Right atrium auricular region (tissue), 2 donors: ENCODE measurements around the gene PTCHD4. TPM values are rescaled to one million over a fixed set of nuclear protein-coding genes. Genes with fewer than 3 reads are reported as not detected.
"Not testable (repeated sequence)": the region's sequence is repeated elsewhere in the genome, so short reads cannot be mapped to it uniquely, and the experiment has no call there.

Experiments used
- DNase-seq: peaks from one replicate; pipeline ENCODE4 v3.0.0-alpha.2; 2019; ENCODE audit warnings: low spot score
- H3K27ac ChIP-seq, 2 donors: fragments of 200-600 bp; sonication (generic); 1 replicate in 1 of 2; 2 replicates in 1 of 2; pipeline ENCODE4 v1.5.1; 2016 to 2019
- H3K27me3 ChIP-seq, 2 donors: fragments of 200-600 bp; sonication (generic); one replicate each; pipeline versions ENCODE4 v1.5.1 to v1.6.0; 2017 to 2019
- H3K36me3 ChIP-seq: fragments of 200-600 bp; sonication (generic); one replicate; pipeline ENCODE4 v1.5.1; 2016
- H3K4me1 ChIP-seq, 2 donors: fragments of 200-600 bp; sonication (generic); one replicate each; pipeline versions ENCODE4 v1.5.1 to v1.6.0; 2017 to 2019
- H3K4me3 ChIP-seq, 2 donors: fragments of 200-600 bp; sonication (generic); 1 replicate in 1 of 2; 2 replicates in 1 of 2; pipeline ENCODE4 v1.5.1; 2017 to 2019; ENCODE audit warnings: mild to moderate bottlenecking in 1 of 2, moderate library complexity in 1 of 2
- H3K9me3 ChIP-seq, 2 donors: fragments of 200-600 bp; sonication (generic); one replicate each; pipeline ENCODE4 v1.5.1; 2019
- CTCF ChIP-seq, 2 donors: fragments of 200-600 bp; sonication (generic); IDR thresholded peaks; one replicate each; pipeline ENCODE4 v1.5.1; 2019; ENCODE audit warnings: antibody characterized with exemption in 2 of 2
- total RNA-seq, 2 donors: library from RNA; depleted of rRNA; stranded (reverse); fragments of >200 nt; gene quantifications; one replicate each; pipeline ENCODE4 v1.1.0, GENCODE V29; 2016

The PTCHD4 gene
- total RNA-seq, 2 donors from 2014 or later, result 0.51 to 1.0 TPM

- H3K4me1 ChIP-seq, result no peaks in the 10 kb centered on the region
- H3K27me3 ChIP-seq, result no peaks in the 10 kb centered on the region
- H3K27ac ChIP-seq, result no peak overlapping the region
- no peak for TF ChIP-seq CTCF (IDR thresholded peaks at IDR 0.05)
- no peak for DNase-seq
- no peaks in the 10 kb centered on the region for H3K9me3 ChIP-seq
- no peaks in the 10 kb centered on the region for H3K36me3 ChIP-seq
- H3K4me3 ChIP-seq, result no peak overlapping the region
Observed at GRCh38 chr6:48116699-48117645, 6.0 kb upstream of the PTCHD4 start.

DNA sequence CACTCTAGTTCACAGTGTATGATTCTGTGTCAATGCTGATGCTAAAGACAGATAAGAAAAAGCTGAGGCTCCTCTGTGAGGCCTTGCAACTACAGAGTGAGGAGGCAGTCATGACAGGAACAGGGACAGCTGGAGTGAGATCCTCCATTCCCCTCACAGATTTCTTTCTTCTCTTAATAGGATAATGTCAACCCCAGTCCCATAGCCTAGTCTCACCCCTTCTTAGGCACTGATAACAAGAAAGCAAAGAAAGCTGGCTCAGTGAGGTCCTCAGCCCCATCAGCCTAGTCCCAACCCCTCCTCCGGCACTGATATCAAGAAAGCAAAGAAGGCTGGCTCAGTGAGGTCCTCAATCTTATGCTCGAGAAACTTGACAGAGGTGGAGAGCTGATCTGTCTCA is 2.1 kb upstream of the PTCHD4 start:
- no peak for TF ChIP-seq CTCF (IDR thresholded peaks at IDR 0.05)
- Histone ChIP-seq H3K4me1 (no peaks in the 10 kb centered on the region), H3K27me3 (no peaks in the 10 kb centered on the region), H3K27ac (no peak overlapping the region), H3K4me3 (no peak overlapping the region), H3K36me3 (no peaks in the 10 kb centered on the region), H3K9me3 (no peaks in the 10 kb centered on the region)
- DNase-seq, result no peak

DNA sequence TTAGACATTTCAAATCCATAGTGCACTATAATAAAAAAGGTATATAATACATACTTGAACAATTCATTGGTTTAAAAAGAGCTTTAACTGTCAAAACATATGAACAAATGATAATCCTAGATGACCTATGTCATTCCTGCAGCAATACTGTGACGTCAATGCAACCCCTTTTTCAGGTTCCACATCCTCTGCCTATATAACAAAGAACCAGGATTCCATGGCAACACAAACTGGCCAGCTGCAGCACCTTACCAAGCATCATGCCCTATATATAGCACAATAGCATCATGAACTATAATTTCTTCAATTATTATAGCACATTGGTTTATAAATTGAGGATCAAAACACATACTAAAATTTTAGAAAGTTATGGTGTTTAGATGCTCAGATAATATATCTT is 578 bp upstream of the PTCHD4 start:
- no peaks in the 10 kb centered on the region for H3K27me3 ChIP-seq
- no peak overlapping the region for H3K4me3 ChIP-seq
- no peak for DNase-seq
- TF ChIP-seq CTCF (IDR thresholded peaks at IDR 0.05), result no peak
- H3K27ac ChIP-seq, result no peak overlapping the region
- H3K9me3 ChIP-seq, result no peaks in the 10 kb centered on the region
- no peaks in the 10 kb centered on the region for H3K4me1 ChIP-seq
- H3K36me3 ChIP-seq, result no peaks in the 10 kb centered on the region

- DNase-seq, result no peak
- peak overlapping the region in 1 of 2 donors; percentile 33 for H3K4me3 ChIP-seq
- no peak for TF ChIP-seq CTCF (IDR thresholded peaks at IDR 0.05)
- no peaks in the 10 kb centered on the region for H3K4me1 ChIP-seq
- H3K27me3 ChIP-seq, result no peaks in the 10 kb centered on the region
- H3K36me3 ChIP-seq, result no peaks in the 10 kb centered on the region
- no peak overlapping the region for H3K27ac ChIP-seq
- no peaks in the 10 kb centered on the region for H3K9me3 ChIP-seq
Observed at GRCh38 chr6:48110436-48111142, 408 bp downstream of the PTCHD4 start.

GRCh38 chr6:48109944-48110343 is 1.1 kb downstream of the PTCHD4 start:
- TF ChIP-seq CTCF (IDR thresholded peaks at IDR 0.05), result no peak
- H3K27ac ChIP-seq, result no peak overlapping the region
- peak overlapping the region in 1 of 2 donors; percentile 18 for H3K4me3 ChIP-seq
- H3K36me3 ChIP-seq, result no peaks in the 10 kb centered on the region
- H3K4me1 ChIP-seq, result no peaks in the 10 kb centered on the region
- no peaks in the 10 kb centered on the region for H3K27me3 ChIP-seq
- no peaks in the 10 kb centered on the region for H3K9me3 ChIP-seq
- DNase-seq, result no peak

DNA sequence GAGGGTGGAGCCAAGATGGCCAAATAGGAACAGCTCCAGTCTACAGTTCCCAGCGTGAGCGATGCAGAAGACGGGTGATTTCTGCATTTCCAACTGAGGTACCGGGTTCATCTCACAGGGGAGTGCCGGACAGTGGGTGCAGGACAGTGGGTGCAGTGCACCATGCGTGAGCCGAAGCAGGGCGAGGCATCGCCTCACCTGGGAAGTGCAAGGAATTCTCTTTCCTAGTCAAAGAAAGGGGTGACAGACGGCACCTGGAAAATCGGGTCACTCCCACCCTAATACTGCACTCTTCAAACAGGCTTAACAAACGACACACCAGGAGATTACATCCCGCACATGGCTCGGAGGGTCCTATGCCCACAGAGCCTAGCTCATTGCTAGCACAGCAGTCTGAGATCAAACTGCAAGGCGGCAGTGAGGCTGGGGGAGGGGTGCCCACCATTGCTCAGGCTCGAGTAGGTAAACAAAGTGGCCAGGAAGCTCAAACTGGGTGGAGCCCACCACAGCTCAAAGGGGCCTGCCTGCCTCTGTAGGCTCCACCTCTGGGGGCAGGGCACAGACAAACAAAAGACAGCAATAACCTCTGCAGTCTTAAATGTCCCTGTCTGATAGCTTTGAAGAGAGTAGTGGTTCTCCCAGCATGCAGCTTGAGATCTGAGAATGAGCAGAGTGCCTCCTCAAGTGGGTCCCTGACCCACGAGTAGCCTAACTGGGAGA is 8.4 kb downstream of the PTCHD4 start:
- H3K36me3 ChIP-seq, DNase-seq, H3K27me3 ChIP-seq, H3K9me3 ChIP-seq, H3K27ac ChIP-seq, H3K4me3 ChIP-seq, H3K4me1 ChIP-seq: not testable (repeated sequence)
